ACC112 (cell line): ENCODE measurements around the gene SRGAP2C.
A peak's percentile ranks its signal among the peaks of the same experiment; 100 is the strongest.
"Not testable (repeated sequence)": the region's sequence is repeated elsewhere in the genome, so short reads cannot be mapped to it uniquely, and the experiment has no call there.

Experiments used
- H2AFZ ChIP-seq: fragments of 200-600 bp; sonication (generic); one replicate; pipeline ENCODE4 v1.6.0; 2017; ENCODE audit warnings: antibody characterized with exemption, low read length; ENCODE audit not compliant: unreplicated experiment
- H3K27ac ChIP-seq: fragments of 200-600 bp; sonication (generic); 2 replicates; pipeline ENCODE4 v1.5.1; 2014; ENCODE audit warnings: low read depth, mild to moderate bottlenecking, antibody characterized with exemption, low read length, moderate library complexity
- H3K27me3 ChIP-seq: fragments of 200-600 bp; sonication (generic); 2 replicates; pipeline ENCODE4 v1.6.1; 2014; ENCODE audit warnings: mild to moderate bottlenecking, antibody characterized with exemption, low read length, moderate library complexity, mixed read lengths; ENCODE audit not compliant: insufficient read depth
- H3K36me3 ChIP-seq: fragments of 200-600 bp; sonication (generic); 2 replicates; pipeline ENCODE4 v1.6.1; 2016; ENCODE audit warnings: mild to moderate bottlenecking, antibody characterized with exemption, low read length, moderate library complexity, mixed read lengths; ENCODE audit not compliant: insufficient read depth
- H3K4me1 ChIP-seq: fragments of 200-600 bp; sonication (generic); one replicate; pipeline ENCODE4 v1.6.1; 2016; ENCODE audit warnings: low read length, mixed read lengths; ENCODE audit not compliant: insufficient read depth, unreplicated experiment, control insufficient read depth
- H3K4me3 ChIP-seq: fragments of 200-600 bp; sonication (generic); 2 replicates; pipeline ENCODE4 v1.5.1; 2014; ENCODE audit warnings: mild to moderate bottlenecking, low read depth, low read length
- H3K79me2 ChIP-seq: fragments of 200-600 bp; sonication (generic); one replicate; pipeline ENCODE4 v1.6.0; 2016; ENCODE audit warnings: low read length; ENCODE audit not compliant: control insufficient read depth, unreplicated experiment, insufficient read depth

Gene SRGAP2C

DNA sequence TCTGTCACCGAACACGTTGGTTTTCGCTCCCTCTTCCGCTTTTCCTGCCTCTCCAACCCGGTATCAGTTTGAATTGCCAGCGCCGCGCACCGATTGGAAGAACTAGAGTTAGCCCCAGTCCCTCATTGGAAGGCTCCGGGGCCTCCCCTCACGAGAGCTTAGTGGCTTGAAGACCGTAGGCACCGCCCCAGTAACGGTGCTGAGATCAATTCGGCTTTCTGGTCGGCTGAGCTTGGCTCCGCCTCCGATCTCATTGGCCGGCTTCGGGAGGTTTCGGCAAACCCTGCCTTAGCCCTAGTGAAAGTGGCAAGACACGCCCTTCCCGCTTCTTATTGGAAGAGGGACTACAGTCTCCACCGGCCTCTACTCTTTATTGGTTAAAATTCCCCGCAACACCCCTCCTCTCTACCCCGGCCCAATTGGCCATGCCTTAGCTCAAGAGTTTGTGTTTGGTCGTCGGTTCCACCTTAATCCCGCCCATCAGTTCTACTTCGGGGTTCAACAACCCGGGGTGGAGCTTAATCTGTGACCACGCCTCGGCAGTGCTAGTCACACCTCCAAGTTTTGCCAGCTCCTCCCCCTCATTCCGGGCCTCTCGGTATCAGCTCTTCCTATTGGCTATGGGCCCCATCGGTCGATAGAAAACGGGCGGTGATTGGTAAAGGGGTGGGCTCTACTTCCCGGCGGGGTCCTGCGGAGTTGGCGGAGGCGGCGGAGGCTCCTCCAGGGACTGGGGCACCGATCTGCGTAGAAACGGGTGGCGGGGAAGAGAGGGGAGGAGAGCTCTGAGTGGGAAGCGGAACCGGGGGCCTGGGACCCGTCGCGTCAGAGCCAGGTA, at the start of gene SRGAP2C, which contains the start of gene FAM72B:
TSS of gene SRGAP2C (plus strand) at position 686 of the 838 bp plus-strand sequence. CDS start 2,472 bp downstream, outside the sequence.
TSS of gene FAM72B (minus strand) at position 51 of the 838 bp plus-strand sequence. CDS start 851 bp downstream, outside the sequence.
- Histone ChIP-seq H3K27ac (peak within 1 kb of the TSS; percentile 39; the same call in 1 of the 2 replicates), H3K4me3 (peak within 1 kb of the TSS; percentile 71)
- not testable (repeated sequence) for H3K36me3 ChIP-seq, H3K79me2 ChIP-seq, H2AFZ ChIP-seq, H3K4me1 ChIP-seq, H3K27me3 ChIP-seq

GRCh38 chr1:121140393-121140792, 44.4 kb upstream of the SRGAP2C start:
- not testable (repeated sequence) for H3K4me3 ChIP-seq, H3K4me1 ChIP-seq, H3K36me3 ChIP-seq, H2AFZ ChIP-seq, H3K79me2 ChIP-seq, H3K27me3 ChIP-seq, H3K27ac ChIP-seq

GRCh38 chr1:121148489-121149190, 36.1 kb upstream of the SRGAP2C start:
- H3K36me3 ChIP-seq, H3K79me2 ChIP-seq, H2AFZ ChIP-seq, H3K4me1 ChIP-seq, H3K27ac ChIP-seq, H3K27me3 ChIP-seq, H3K4me3 ChIP-seq: not testable (repeated sequence)

- H3K4me3 ChIP-seq, H3K27me3 ChIP-seq, H2AFZ ChIP-seq, H3K79me2 ChIP-seq, H3K4me1 ChIP-seq, H3K36me3 ChIP-seq, H3K27ac ChIP-seq: not testable (repeated sequence)
These were observed 33.5 kb upstream of the SRGAP2C start for GRCh38 chr1:121151294-121151693.

GRCh38 chr1:121152788-121153187, 32.0 kb upstream of the SRGAP2C start:
- H3K4me1 ChIP-seq, H3K27me3 ChIP-seq, H3K36me3 ChIP-seq, H2AFZ ChIP-seq, H3K27ac ChIP-seq, H3K4me3 ChIP-seq, H3K79me2 ChIP-seq: not testable (repeated sequence)

DNA sequence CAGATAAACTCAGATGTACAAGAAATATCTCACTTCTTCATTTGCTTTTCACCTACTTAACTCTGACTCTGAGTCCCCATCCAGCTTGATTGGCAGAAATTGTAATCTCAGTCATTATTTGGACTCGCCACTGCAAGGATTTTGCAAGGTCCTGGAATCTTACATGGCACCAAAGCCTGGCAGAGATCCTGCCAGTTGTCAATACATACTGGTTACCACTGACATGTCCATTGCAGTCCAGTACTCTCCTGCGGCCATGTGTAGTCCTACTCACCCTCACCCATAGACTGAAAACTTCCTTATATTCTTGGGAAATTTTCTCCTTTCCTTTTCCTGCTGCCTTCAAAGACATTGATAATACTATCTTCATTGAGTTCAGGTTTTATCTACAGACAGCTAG, 30.0 kb upstream of the SRGAP2C start:
- H3K27me3 ChIP-seq, H2AFZ ChIP-seq, H3K79me2 ChIP-seq, H3K4me1 ChIP-seq, H3K27ac ChIP-seq, H3K4me3 ChIP-seq, H3K36me3 ChIP-seq: not testable (repeated sequence)

DNA sequence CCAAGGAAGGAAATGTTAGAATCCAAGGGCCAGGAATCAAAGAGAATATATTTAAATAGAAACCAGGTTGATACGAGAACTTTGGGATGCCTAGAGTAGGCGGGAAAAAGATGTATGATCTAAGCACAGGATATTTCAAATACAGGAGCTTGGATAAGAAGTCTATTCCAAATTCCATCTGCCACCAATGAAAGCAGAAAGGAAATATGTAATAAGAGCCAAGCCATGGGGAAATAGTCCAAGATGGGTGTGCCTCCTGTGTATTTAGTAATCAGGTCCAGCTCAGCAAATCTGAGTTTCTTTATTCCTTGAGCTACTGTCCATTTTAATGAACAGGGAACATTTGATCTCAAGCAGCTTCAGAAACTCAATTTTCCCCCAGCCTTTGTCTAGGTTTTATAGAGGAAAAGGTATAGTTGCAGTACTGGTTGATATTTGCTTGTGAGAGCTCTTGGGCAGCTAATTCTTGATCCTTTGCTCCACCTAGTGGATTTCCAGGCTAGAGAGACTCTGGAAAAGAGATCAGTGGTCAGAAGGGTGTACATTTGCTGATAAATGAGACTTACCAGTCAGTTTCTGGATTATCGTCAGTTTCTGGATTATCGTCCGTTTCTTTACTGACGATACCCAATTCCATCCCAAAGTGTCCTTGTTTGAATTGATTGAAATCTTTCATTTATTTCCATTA, 29.0 kb upstream of the SRGAP2C start:
- not testable (repeated sequence) for H2AFZ ChIP-seq, H3K36me3 ChIP-seq, H3K27me3 ChIP-seq, H3K4me1 ChIP-seq, H3K27ac ChIP-seq, H3K4me3 ChIP-seq, H3K79me2 ChIP-seq

DNA sequence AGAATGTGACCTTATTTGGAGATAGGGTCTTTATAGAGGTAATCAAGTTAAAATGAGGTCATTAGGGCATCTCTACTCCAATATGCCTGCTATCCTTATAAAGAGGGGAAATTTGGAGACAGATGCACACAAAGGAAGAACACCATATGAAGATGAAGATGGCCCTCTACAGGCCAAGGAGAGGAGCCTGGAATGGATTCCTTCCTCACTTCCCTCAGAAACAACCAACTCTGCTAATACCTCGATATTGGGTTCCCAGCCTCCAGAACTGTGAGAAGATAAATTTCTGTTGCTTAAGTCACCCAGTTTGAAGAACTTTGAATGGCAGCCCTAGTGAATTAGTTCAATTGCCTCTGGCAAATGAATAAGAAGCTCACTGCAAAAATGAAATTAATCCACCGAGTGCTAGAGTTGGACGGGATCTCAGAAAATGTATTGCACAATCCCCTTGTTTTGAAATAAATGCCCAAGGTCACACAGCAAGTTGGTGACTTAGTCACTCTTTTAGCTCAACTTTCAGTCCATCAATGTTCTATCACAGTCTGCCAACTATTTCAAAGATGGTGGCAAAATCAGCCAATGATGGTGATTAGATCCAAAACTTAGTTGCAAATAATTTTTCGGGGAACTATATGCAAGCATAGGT, 27.7 kb upstream of the SRGAP2C start:
- not testable (repeated sequence) for H3K79me2 ChIP-seq, H3K4me1 ChIP-seq, H3K36me3 ChIP-seq, H3K27me3 ChIP-seq, H3K27ac ChIP-seq, H2AFZ ChIP-seq, H3K4me3 ChIP-seq

GRCh38 chr1:121157609-121158008, 27.2 kb upstream of the SRGAP2C start:
- not testable (repeated sequence) for H3K4me3 ChIP-seq

DNA sequence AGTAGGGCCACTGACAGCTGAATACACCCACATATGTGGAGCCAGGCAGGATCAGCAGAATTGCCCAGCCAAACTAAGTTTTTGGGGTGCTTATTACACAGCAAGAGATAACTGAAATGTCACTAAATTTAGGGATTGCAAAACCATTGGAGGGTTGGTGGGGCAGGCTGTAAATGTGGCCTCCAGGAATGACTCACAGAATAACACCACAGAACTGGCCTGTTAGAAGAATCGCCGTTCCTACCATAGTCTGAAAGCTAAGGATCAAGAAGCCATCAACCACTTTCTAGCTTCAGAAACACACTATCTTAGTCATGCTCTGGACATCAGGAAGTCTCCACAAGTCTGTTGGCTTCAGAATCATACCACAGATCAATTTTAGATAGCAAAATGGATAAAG, 24.7 kb upstream of the SRGAP2C start:
- H3K4me3 ChIP-seq, H3K27me3 ChIP-seq, H2AFZ ChIP-seq, H3K27ac ChIP-seq, H3K79me2 ChIP-seq, H3K36me3 ChIP-seq, H3K4me1 ChIP-seq: not testable (repeated sequence)

More at GRCh38 chr1:121157609-121158008, 27.2 kb upstream of the SRGAP2C start:
- not testable (repeated sequence) for H3K79me2 ChIP-seq, H3K4me1 ChIP-seq, H3K27ac ChIP-seq, H3K27me3 ChIP-seq, H2AFZ ChIP-seq, H3K36me3 ChIP-seq
